Peyer's patch (tissue), 4 donors: Measurements from ENCODE around the gene GBP6.

Experiments
- POLR2A ChIP-seq, 2 donors: fragments of 450-650 bp; IDR thresholded peaks; one replicate each; pipeline ENCODE4 v1.5.1; 2017; ENCODE audit warnings: antibody characterized with exemption in 2 of 2, mild to moderate bottlenecking in 2 of 2, moderate library complexity in 2 of 2
- TF ChIP-seq, protein P1 (sequence below), 6 experiments: fragments of 450-650 bp in 4 of 6; fragments of 200-600 bp in 2 of 6; sonication (generic) in 1 of 6; IDR thresholded peaks; one replicate each; pipeline ENCODE4 v1.5.1; 2017 to 2019; ENCODE audit warnings: antibody characterized with exemption in 6 of 6, mild to moderate bottlenecking in 3 of 6, moderate library complexity in 1 of 6

DNA sequence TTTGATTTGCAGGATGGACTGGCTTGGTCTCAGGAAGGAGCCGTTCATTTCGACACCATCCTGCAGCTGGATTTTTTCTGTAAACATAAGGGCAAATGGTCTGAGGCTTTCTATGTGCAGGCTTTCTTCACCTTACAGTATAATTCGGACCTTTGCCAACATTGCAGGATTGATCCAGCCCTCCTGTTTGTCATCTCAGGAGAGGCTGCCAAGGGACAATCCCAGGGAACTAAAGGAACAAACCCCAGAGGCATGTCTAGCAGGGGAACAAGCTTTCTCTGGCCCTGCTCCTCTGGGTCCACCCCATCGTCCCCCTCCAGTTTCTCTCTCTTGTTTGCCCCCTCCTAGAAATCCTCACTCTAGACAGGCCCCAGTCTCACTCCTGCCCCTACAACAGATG lies 24.8 kb upstream of the GBP6 start:
- TF ChIP-seq, protein P1, sequence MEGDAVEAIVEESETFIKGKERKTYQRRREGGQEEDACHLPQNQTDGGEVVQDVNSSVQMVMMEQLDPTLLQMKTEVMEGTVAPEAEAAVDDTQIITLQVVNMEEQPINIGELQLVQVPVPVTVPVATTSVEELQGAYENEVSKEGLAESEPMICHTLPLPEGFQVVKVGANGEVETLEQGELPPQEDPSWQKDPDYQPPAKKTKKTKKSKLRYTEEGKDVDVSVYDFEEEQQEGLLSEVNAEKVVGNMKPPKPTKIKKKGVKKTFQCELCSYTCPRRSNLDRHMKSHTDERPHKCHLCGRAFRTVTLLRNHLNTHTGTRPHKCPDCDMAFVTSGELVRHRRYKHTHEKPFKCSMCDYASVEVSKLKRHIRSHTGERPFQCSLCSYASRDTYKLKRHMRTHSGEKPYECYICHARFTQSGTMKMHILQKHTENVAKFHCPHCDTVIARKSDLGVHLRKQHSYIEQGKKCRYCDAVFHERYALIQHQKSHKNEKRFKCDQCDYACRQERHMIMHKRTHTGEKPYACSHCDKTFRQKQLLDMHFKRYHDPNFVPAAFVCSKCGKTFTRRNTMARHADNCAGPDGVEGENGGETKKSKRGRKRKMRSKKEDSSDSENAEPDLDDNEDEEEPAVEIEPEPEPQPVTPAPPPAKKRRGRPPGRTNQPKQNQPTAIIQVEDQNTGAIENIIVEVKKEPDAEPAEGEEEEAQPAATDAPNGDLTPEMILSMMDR (IDR thresholded peaks at IDR 0.05) = no peak
- TF ChIP-seq POLR2A (IDR thresholded peaks at IDR 0.05) = no peak
